GM18499 (cell line): ENCODE results near the gene ABCG1.
A peak's percentile ranks its signal among the peaks of the same experiment; 100 is the strongest.
"Not testable (repeated sequence)": the region's sequence is repeated elsewhere in the genome, so short reads cannot be mapped to it uniquely, and the experiment has no call there.

Experiments
- ATAC-seq: cut with Tn5 transposase; IDR thresholded peaks from one replicate; pipeline ENCODE4 v1.9.1; 2021; ENCODE audit warnings: moderate number of reproducible peaks; ENCODE audit not compliant: insufficient read depth, unreplicated experiment

Gene ABCG1

GRCh38 chr21:42218836-42219605 lies at the start of gene ABCG1:
TSS of gene ABCG1 (plus strand) at chr21:42219140. CDS start at chr21:42219263, 123 bp downstream.
- ATAC-seq: no peak

GRCh38 chr21:42169758-42170157 lies 49.2 kb upstream of the ABCG1 start:
- no peak for ATAC-seq

GRCh38 chr21:42171091-42172053 lies 47.6 kb upstream of the ABCG1 start:
- ATAC-seq: no peak

GRCh38 chr21:42172596-42173483 lies 46.1 kb upstream of the ABCG1 start:
- ATAC-seq: no peak

- no peak for ATAC-seq
Observed at GRCh38 chr21:42174173-42174572, 44.8 kb upstream of the ABCG1 start.

GRCh38 chr21:42175110-42175710 lies 43.7 kb upstream of the ABCG1 start:
- no peak for ATAC-seq

DNA sequence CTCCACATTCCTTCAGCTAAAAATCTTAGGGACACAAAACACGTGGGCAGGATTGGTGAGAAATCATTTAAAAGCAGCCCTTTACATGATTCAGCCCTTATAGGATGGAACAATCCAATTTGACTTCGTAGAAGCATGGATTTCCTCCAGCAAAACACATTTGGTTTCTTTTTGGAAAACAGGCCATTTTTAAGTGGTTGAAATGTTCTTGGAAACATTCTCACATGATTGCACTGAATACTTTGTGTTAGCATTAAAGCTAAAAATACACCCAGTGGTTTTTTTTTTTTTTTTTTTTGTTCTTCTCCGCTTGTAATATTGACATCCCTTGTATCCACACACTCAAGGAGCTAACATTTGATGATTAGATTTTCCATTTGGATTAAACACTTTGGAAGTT lies 42.1 kb upstream of the ABCG1 start:
- ATAC-seq: no peak

DNA sequence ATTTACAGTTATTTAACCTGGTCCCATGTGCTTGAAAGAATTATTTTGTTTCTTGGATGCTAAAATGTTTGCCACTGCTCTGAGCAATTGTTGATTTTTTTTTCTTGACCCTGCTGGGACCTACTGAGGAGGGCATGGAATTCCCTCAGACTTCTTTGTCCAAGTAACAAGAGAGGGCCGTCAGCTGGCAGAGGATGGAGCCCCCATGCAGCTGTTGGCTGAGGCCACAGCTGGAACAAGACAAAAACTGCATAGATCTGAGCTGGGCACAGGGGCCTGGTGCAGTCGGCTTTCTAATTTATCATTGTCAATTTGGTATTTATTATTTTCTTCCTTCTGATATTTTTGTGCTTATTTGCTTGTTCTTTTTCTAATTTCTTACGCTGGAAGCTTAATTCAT lies 39.6 kb upstream of the ABCG1 start:
- ATAC-seq: no peak

GRCh38 chr21:42180001-42180400 lies 38.9 kb upstream of the ABCG1 start:
- not testable (repeated sequence) for ATAC-seq

GRCh38 chr21:42182713-42183371 lies 36.1 kb upstream of the ABCG1 start:
- no peak for ATAC-seq

DNA sequence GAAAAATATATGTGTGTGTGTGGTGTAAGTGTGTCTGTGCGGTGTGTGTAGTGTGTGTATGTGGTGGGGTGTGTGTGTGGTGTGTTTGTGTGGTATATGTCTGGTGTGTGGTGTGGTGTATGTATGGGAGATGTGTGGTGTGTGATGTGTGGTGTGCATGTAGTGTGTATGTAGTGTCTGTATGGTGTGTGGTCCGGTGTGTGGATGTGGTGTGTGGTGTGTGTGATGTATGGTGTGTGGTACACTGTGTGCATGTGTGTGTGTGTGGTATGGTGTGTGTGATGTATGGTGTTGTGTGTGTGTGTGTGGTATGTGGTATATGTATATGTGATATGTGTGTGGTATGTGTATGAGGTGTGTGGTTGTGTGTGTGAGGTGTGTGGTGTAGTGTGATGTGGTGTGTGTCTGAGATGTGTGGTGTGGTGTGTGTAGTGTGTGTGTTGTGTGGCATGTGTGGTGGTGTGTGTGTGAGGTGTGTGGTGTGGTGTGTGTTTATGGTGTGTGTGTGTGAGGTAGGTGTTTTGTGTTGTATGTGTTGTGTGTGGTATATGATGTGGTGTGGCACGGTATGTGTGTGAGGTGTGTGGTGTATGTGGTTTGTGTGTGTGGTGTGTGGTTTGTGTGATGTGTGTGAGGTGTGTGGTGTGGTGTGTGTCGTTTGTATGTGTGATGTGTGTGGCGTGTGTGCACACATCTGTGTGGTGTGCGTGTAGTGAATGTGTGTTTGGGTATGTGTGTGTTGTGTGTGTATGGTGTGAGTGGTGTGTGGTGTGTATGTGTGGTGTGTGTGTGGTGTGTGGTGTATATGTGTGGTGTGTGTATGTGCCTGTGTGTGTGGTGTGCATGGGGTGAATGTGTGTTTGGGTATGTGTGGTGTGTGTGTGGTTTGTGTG lies 35.3 kb upstream of the ABCG1 start:
- no peak for ATAC-seq

DNA sequence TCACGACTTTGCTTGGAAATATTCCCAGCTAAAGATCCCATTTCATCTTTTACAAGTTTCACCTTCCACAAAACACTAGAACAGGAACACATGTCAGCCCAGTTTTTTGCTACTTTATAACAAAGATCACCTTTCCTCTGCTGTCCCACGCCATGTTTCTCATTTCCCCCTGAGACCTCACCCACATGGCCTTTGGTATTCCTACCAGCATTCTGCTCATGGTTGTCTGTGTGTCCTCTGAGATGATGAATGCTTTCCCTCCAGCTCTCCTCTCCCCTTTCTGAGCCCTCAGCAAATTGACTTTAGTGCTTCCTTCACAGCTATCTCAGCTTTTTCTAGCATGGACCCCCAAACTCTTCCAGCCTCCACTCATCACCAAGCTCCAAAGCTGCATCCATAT lies 32.3 kb upstream of the ABCG1 start:
- ATAC-seq: no peak

DNA sequence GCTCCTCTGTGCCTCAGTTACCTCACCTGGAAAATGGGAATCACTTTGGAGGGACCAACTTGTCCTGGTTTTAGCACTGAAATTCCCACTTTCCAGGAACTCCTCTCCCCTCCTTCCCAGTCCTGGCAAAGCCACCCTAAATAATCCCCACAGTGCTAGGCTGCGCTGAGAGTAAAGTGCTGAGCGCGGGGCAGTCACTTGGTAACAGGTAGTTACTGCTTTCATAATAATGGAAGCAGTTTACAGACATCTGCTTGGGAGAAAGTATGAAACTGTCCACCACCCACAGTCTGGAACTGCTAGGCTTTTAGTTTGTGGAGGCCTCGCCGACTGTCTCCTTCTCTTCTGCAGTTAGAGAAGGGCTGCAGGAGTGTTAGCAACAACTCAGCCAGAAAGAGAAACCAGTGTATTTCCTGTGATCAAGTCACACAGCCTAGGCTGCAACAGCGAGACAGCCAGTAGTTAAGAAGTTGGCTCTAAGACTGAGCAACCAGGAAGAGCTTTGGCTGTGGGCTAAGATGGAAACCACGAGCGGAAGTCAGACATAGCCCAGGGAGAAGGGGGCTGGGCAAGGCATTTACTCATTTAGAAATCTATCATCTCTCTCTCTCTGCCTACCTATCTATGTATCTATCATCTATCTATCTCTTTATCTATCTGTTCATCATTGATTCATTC lies 30.8 kb upstream of the ABCG1 start:
- ATAC-seq: peak; percentile 97

DNA sequence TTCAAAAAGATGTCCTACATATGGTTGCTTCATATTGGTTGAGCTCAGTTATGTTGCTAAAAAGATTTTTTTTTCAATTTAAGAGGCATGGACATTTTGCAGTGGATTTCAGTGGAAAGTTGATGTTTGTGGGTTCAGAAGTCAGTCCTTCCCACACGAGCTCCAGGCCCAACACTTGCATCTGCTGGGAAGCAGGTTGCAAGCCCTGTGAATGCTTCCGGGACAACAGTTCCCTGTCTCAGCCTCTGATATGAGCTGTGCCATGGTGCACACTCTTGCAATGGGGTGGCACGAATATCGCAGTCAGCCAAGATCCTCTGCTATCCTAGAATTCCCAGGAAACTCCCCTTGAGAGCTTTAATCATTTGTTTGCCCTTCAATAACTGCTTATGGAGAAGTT lies 30.3 kb upstream of the ABCG1 start:
- no peak for ATAC-seq

GRCh38 chr21:42189431-42189830 lies 29.5 kb upstream of the ABCG1 start:
- ATAC-seq: no peak

GRCh38 chr21:42189860-42190485 lies 29.0 kb upstream of the ABCG1 start:
- no peak for ATAC-seq

DNA sequence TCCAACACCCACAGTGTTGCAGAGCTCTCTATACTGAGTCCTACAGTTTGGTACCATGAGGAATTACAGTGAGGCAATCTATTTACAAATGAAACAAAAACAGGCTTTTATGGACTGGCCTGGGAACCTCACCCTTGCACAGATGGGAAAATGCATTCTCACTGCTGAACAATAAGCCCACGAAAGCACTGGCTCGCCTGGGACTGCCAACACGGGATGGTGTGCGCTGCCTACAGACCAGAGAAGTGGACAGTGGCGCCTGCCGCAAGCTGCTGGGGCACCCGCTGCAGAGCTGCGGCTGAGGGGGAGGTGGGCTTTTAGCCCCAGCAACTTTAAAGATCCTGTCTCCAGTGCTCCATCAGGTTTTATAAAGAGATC lies 28.5 kb upstream of the ABCG1 start:
- no peak for ATAC-seq

- ATAC-seq: no peak
Observed at GRCh38 chr21:42191064-42191463, 27.9 kb upstream of the ABCG1 start.
